ENCODE results near the gene LRRC31. TPM values are rescaled to one million over a fixed set of nuclear protein-coding genes. Genes with fewer than 3 reads are reported as not detected.
A peak's percentile ranks its signal among the peaks of the same experiment; 100 is the strongest.

Gene LRRC31
- total RNA-seq, 1 donor, result not detected

DNA sequence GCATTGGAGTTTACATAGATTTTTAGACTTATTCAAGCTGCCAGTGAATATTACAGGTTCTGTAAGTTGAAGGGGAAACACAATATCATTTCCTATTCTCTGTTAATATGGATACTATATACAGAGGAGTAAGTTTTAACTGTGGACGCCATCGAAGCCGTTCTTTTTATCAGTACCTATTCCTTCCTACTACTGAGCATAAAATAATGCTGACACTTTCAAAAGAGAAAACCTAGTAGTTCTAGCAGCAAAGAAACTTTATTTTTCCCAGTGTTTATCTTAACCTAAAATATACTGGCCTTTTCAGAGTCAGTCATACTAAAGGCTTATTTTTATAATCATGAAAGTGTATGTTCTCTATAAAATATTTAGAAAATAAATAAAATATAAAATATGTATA is 14.2 kb downstream of the LRRC31 start:
- H3K4me3 ChIP-seq (ENCODE audit: insufficient read depth, low read length), result no peak overlapping the region
- TF ChIP-seq, protein P1, sequence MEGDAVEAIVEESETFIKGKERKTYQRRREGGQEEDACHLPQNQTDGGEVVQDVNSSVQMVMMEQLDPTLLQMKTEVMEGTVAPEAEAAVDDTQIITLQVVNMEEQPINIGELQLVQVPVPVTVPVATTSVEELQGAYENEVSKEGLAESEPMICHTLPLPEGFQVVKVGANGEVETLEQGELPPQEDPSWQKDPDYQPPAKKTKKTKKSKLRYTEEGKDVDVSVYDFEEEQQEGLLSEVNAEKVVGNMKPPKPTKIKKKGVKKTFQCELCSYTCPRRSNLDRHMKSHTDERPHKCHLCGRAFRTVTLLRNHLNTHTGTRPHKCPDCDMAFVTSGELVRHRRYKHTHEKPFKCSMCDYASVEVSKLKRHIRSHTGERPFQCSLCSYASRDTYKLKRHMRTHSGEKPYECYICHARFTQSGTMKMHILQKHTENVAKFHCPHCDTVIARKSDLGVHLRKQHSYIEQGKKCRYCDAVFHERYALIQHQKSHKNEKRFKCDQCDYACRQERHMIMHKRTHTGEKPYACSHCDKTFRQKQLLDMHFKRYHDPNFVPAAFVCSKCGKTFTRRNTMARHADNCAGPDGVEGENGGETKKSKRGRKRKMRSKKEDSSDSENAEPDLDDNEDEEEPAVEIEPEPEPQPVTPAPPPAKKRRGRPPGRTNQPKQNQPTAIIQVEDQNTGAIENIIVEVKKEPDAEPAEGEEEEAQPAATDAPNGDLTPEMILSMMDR (IDR thresholded peaks at IDR 0.05; ENCODE audit: extremely low read depth, low read depth, low read length), result no peak
- no peaks in the 10 kb centered on the region for H4K20me1 ChIP-seq (ENCODE audit: insufficient read depth, low read length)
- no peak overlapping the region for H2AFZ ChIP-seq (ENCODE audit: low read length)
- H3K9me3 ChIP-seq (ENCODE audit: low read depth, low read length), result no peaks in the 10 kb centered on the region
- H3K79me2 ChIP-seq (ENCODE audit: insufficient read depth, low read length), result no peaks in the 10 kb centered on the region
- H3K36me3 ChIP-seq (ENCODE audit: insufficient read depth, low read length), result no peaks in the 10 kb centered on the region
- no peak for DNase-seq (ENCODE audit: insufficient read length, low spot score, missing footprints)
- H3K4me1 ChIP-seq (ENCODE audit: insufficient read depth, low read length), result no peaks in the 10 kb centered on the region
- H3K4me2 ChIP-seq (ENCODE audit: insufficient read depth, low read length), result no peak overlapping the region
- no peak overlapping the region for H3K27ac ChIP-seq (ENCODE audit: low read depth, low read length)
- peaks cover 22% of the 10 kb centered on the region for H3K27me3 ChIP-seq (ENCODE audit: insufficient read depth, low read length)

DNA sequence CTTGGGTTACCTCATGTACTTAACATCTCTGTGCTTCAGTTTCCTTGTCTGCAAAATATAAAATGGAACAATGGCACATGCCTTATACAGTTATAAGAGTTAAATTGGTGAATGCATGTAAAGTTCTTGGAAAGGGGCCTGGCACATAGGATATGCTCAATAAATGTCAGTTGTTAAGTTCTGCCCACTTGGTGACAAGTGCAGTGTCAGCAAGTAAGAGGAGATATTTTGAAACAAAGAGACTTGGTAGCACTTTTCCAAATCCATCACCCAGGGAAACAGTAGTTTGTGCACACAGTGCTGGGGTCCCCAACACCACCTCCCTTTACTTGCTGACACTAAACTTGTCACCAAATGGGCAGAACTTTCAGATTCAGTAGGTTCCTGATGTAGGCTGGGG is 19.1 kb downstream of the LRRC31 start:
- Histone ChIP-seq H3K36me3 (ENCODE audit: insufficient read depth, low read length) (no peaks in the 10 kb centered on the region), H3K27ac (ENCODE audit: low read depth, low read length) (no peak overlapping the region), H2AFZ (ENCODE audit: low read length) (no peak overlapping the region), H3K9me3 (ENCODE audit: low read depth, low read length) (no peaks in the 10 kb centered on the region), H3K27me3 (ENCODE audit: insufficient read depth, low read length) (peaks cover 17% of the 10 kb centered on the region), H3K4me3 (ENCODE audit: insufficient read depth, low read length) (no peak overlapping the region), H3K79me2 (ENCODE audit: insufficient read depth, low read length) (no peaks in the 10 kb centered on the region), H4K20me1 (ENCODE audit: insufficient read depth, low read length) (no peaks in the 10 kb centered on the region), H3K4me1 (ENCODE audit: insufficient read depth, low read length) (no peaks in the 10 kb centered on the region), H3K4me2 (ENCODE audit: insufficient read depth, low read length) (no peak overlapping the region)
- TF ChIP-seq, protein P1 (IDR thresholded peaks at IDR 0.05; ENCODE audit: extremely low read depth, low read depth, low read length), result no peak
- no peak for DNase-seq (ENCODE audit: insufficient read length, low spot score, missing footprints)

DNA sequence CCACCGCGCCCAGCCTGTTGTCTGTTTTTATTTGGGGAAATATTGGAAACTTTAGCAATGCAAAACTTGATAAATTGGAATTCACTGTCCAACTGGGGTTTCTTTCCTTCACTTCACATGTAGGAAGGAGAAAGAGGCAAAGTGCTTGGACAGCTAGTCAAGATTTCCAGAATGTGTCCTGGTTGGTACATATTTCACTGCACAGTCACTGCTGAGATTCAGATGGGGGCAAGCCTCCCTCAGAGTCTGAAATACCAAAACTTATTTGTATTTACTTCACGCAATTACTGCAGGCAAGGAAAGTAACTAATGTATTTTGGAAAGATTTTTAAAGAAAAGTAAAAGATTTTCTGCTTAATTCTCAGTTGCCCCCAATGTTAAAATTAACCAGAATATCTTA is 21.0 kb downstream of the LRRC31 start:
- Histone ChIP-seq H3K79me2 (ENCODE audit: insufficient read depth, low read length) (no peaks in the 10 kb centered on the region), H3K9me3 (ENCODE audit: low read depth, low read length) (no peaks in the 10 kb centered on the region), H4K20me1 (ENCODE audit: insufficient read depth, low read length) (no peaks in the 10 kb centered on the region), H3K4me1 (ENCODE audit: insufficient read depth, low read length) (no peaks in the 10 kb centered on the region), H3K36me3 (ENCODE audit: insufficient read depth, low read length) (no peaks in the 10 kb centered on the region), H3K27me3 (ENCODE audit: insufficient read depth, low read length) (peaks cover 12% of the 10 kb centered on the region), H3K27ac (ENCODE audit: low read depth, low read length) (no peak overlapping the region), H3K4me3 (ENCODE audit: insufficient read depth, low read length) (no peak overlapping the region), H2AFZ (ENCODE audit: low read length) (no peak overlapping the region), H3K4me2 (ENCODE audit: insufficient read depth, low read length) (no peak overlapping the region)
- TF ChIP-seq, protein P1 (IDR thresholded peaks at IDR 0.05; ENCODE audit: extremely low read depth, low read depth, low read length), result no peak
- no peak for DNase-seq (ENCODE audit: insufficient read length, low spot score, missing footprints)

DNA sequence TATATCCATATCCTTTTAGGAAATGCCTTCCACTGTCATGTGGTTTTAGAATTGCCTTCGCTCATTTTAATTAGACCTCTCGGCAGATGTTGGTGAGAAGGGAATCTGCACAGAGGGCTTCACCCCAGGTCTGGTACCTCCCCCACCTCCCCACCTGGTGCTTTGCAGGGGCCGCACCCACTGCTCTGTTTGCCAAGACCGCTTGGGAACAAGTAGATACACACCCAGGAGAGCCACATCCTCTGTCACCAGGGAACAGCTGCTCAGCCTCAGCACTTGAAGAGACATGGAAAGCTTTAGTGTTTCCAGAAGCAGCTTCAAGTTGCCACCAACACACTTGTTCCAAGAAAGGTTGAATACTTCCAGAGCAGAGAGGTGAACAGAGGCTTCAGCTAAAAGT is 21.8 kb downstream of the LRRC31 start:
- TF ChIP-seq, protein P1 (IDR thresholded peaks at IDR 0.05; ENCODE audit: extremely low read depth, low read depth, low read length), result no peak
- no peak for DNase-seq (ENCODE audit: insufficient read length, low spot score, missing footprints)
- H3K27ac ChIP-seq (ENCODE audit: low read depth, low read length), result no peak overlapping the region
- no peaks in the 10 kb centered on the region for H3K36me3 ChIP-seq (ENCODE audit: insufficient read depth, low read length)
- no peaks in the 10 kb centered on the region for H3K79me2 ChIP-seq (ENCODE audit: insufficient read depth, low read length)
- H3K4me1 ChIP-seq (ENCODE audit: insufficient read depth, low read length), result no peaks in the 10 kb centered on the region
- H3K27me3 ChIP-seq (ENCODE audit: insufficient read depth, low read length), result peaks cover 6% of the 10 kb centered on the region
- no peaks in the 10 kb centered on the region for H3K9me3 ChIP-seq (ENCODE audit: low read depth, low read length)
- H3K4me3 ChIP-seq (ENCODE audit: insufficient read depth, low read length), result no peak overlapping the region
- H4K20me1 ChIP-seq (ENCODE audit: insufficient read depth, low read length), result no peaks in the 10 kb centered on the region
- H3K4me2 ChIP-seq (ENCODE audit: insufficient read depth, low read length), result no peak overlapping the region
- H2AFZ ChIP-seq (ENCODE audit: low read length), result peak overlapping the region; percentile 18
